Nucleus accumbens (tissue), 56 donors: ENCODE results near the gene STRN.
"Not testable (repeated sequence)": the region's sequence is repeated elsewhere in the genome, so short reads cannot be mapped to it uniquely, and the experiment has no call there.

Experiments used
- DNase-seq, 56 donors: peaks; one replicate each; lab custom pipeline; 2025; lab: John Stamatoyannopoulos, UW

Gene STRN

GRCh38 chr2:36854241-36854640 lies 112.1 kb downstream of the STRN start:
- no peak for DNase-seq

- no peak for DNase-seq
Measured at GRCh38 chr2:36849265-36849664, 117.1 kb downstream of the STRN start.

DNA sequence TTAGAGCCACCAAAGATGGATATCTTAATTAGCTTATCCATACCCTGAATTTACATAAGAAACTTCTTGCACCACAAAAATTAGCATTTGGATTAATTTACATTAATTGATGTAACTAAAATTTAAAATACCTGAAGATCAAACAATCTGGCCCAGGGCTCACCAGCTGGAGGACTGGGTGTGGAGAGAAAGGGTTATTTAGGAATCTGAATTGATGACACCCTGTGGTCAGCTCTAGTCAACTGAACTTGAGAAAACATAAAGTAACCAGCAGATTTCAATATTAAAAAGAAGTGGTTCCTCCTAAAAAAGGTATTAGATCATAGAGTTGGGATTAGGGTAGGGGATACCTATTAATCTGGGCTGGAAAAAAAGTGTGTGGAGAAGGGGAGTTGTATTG lies 122.5 kb downstream of the STRN start:
- DNase-seq = no peak

DNA sequence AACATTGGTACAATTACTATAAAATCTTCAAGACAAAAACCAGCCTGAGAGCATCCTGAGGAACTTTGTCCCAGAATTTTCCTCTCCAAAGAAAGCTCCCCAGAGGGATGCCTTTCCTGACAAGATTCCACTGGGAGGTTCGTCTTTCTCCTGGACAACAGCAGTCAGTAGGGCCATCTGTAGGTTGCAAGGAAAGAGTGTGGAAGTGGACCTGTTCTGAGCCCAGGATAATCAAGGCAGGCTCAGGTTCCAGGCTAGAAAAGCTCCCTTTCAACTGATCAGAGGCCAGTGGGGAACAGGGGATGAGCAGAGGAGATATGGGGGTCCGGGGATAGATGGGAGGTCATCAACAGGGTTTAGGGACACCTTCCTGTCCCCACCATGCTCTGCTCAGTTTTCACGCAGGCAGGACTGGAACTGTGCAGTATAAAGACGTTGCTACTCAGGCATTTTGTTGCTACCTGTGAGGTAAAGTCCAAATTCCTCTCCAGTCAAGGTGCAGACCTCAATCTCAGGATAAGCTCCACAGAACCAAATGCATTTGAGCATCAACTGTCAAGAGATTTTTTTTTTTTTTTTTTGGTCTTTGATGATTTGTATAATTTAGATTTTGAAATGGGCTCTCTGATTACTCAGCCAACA lies 126.2 kb downstream of the STRN start:
- no peak for DNase-seq

DNA sequence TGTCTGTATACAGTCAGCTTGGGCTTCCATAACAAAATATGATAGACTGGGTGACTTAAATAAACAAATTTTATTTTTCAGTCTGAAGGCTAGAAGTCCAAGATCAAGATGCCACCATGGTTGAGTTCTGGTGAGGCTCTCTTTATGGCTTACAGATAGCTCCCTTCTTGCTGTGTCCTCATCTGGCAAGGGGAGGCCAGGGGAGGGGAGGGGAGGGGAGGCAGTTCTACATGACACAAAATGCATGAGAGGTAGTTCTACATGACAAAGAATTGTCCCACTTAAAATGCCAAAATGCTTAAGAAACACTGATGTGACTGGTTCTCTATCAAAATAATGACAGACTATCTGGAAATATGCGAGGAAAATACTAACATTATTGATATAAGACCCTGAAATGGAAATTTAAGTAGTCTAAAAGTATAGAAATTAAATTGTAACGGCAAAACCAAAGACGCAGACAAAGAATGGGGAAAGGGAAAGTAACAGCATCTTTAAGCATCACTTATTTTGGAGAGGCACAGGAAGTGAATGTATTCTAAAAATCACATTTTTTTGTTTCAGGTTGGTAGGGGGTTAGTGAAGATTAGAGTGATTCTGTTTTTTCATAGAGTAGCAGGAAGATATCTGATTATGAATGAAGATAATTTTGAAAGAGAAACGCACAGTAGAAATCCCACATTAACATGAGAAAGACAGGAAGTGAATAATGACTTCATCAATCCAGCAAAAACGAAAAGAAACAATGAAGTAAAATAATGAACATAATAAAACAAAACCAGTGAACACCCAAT lies 131.4 kb downstream of the STRN start:
- no peak for DNase-seq

- DNase-seq = no peak
Measured at GRCh38 chr2:36834203-36834602, 132.1 kb downstream of the STRN start.

DNA sequence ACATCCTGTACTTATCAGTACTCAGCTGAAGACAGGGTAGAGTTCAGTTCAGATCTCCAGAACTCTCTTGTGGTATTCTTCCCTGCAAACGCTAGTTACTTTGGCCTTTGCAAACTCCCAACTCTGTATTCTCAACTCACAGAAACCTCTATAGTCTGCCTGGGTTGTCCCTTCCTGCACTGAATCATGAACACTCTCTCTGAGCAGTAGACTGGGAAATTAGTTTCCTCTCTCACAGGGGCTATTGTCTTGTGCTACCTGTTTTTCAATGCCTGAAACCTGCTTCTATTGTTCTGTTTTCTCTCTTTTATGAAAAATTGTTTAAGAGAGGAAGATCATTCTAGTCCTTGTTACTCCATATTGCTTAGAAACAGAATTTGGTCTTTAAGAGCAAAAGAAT lies 135.2 kb downstream of the STRN start:
- no peak for DNase-seq

GRCh38 chr2:36824683-36825082 lies 141.7 kb downstream of the STRN start:
- not testable (repeated sequence) for DNase-seq

- no peak for DNase-seq
Measured at GRCh38 chr2:36824273-36824672, 142.1 kb downstream of the STRN start.

- no peak for DNase-seq
Measured at GRCh38 chr2:36823862-36824261, 142.5 kb downstream of the STRN start.

GRCh38 chr2:36820942-36821605 lies 145.3 kb downstream of the STRN start:
- DNase-seq = no peak

- DNase-seq = no peak
Measured at GRCh38 chr2:36819095-36819711, 147.1 kb downstream of the STRN start.

- no peak for DNase-seq
Measured at GRCh38 chr2:36818542-36818941, 147.8 kb downstream of the STRN start.

GRCh38 chr2:36812196-36812595 lies 154.1 kb downstream of the STRN start:
- DNase-seq = no peak

GRCh38 chr2:36811071-36811470 lies 155.3 kb downstream of the STRN start:
- no peak for DNase-seq

DNA sequence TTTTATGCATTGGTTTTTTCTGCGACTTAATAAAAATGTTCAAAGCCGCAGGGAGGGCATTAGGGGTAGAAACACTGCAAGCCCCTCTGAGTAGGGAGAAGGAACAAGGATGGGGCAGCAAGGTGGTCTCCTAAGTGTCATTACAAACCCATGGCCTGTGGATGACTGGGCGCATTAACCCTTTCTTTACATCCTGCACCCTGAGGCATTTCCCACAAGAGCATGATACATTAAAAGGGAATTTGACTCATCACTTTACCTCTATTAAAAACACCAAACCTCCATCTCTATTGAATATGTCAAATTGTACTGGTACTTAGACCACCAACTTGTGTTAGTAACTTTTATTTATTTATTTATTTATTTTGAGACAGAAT lies 157.3 kb downstream of the STRN start:
- no peak for DNase-seq

GRCh38 chr2:36808386-36809068 lies 157.8 kb downstream of the STRN start:
- no peak for DNase-seq

DNA sequence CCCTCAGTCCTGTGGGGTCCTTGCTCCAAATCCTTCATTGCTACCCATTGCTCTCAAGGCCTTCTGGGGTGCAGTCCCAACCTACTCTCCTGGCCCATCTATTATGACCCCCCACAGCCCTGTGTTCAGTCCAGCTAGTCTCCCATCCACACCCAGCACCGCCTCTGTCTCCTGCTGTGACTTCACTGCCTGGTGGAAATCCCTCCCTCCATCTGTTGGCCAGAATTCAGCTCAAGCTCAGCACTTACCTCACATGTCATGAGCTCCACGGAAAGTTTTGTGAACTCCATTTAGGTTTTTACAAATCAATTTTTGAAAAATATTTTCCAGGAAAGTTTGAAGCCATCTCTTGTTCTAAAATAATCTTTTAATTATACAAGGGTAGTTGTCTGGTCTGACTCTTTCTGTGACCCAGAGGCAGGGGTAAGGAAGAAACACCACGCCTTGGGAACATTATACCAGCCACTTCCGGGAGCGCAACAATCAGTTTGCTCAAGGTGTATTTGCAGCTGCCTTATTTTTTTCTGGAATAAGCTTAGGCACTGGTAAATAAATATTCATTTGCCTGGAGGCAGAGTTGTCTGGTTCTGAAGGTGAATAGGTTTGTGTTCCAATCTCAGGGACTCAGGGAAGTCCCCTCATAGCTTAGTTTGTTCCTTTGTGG lies 159.0 kb downstream of the STRN start:
- no peak for DNase-seq

DNA sequence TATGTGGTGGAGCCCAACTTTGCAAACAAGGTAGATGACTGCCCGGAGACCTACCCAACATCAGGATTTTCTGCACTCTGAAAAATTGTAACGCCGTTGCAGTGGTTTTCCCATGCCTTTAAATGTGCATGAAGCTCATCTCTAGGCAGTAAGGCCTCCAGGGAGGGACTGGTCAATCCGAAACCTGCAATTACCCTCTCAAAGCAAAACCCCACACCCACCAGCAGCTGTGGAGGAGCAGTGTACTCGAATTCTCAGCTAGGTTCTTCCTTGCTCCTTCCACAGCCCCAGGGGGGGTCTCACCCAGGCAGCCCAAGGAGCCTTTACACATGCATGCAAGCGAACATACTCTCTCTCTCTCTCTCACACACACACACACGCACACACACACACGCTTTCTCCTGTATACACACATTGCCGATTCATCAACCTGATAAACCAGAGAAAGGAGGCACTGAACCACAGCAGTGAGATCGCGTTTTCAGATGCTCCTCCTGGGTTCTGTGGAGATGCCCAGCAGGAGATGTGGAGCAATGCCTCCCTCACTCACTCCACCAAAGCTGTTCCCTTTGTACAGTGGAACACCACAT lies 160.6 kb downstream of the STRN start:
- no peak for DNase-seq

DNA sequence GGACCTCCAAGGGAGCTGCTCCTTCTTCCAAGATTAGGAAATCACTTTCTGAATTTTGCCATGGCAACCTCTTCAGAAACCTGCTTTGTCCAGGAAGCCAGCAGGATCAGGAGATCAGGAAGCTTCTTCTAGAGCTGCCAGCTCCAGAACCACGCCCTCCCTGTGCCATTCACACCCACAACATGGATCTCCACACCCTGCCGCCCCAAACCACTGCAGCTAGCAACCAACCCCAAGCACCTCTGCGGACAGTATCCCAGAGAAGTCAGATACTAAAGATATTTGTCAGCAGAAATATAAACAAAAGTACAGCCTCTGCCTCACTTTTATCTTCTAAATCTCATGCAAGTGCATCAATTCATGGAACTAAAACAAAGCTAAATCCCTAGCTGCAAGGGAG lies 163.4 kb downstream of the STRN start:
- no peak for DNase-seq
